HG03196 (cell line): Measurements from ENCODE around the gene CSE1L.
"Not testable (repeated sequence)": the region's sequence is repeated elsewhere in the genome, so short reads cannot be mapped to it uniquely, and the experiment has no call there.

ENCODE experiments used
- ATAC-seq: cut with Tn5 transposase; IDR thresholded peaks from one replicate; pipeline ENCODE4 v1.9.1; 2021; ENCODE audit not compliant: unreplicated experiment

CSE1L gene

GRCh38 chr20:49118307-49118706 lies 72.2 kb downstream of the CSE1L start:
- no peak for ATAC-seq

- no peak for ATAC-seq
Observed at GRCh38 chr20:49119988-49120387, 73.9 kb downstream of the CSE1L start.

GRCh38 chr20:49122920-49123319 lies 76.8 kb downstream of the CSE1L start:
- no peak for ATAC-seq

DNA sequence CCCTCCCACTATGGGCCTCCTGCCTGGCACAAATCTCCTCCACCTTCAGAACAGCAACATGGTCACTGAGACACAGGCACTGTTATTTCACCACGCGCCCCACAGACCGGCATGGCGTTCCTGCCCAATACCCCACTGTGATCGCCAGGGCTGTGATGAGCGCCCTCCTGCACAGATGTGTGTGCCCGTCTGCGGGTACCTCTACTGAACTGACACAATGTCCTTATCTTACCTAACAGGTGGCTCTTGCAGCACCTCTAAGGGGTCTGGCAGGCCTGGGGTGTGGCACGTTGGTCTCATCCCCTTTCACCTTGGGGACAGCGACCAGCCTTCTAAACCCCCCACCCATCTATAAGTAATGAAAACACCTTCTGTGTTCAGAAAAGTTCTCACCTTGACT lies 77.9 kb downstream of the CSE1L start:
- ATAC-seq, result no peak

DNA sequence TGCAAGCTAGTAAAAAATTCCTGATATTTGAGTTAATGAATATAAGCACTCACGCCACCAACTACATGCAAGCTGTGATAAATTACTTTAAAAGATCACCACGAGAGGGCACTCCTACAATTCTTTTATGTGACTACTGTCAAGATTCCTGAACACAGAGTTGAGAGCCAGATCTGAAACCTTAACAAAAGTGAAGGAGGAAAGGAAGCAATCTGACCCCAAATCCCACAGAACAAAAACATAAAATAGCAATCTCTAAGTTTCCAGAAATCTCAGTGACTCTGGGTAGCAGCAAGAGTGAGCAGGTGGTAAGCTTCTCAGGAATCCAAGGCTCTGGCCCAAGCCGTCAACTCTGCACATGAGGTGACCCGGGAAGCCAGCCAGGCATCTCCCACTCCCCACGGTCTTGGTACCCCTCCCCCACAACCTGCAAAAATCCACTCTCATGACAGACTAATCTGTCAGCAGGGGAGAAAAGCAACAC lies 86.9 kb downstream of the CSE1L start:
- ATAC-seq, result no peak

GRCh38 chr20:49133571-49133970 lies 87.5 kb downstream of the CSE1L start:
- ATAC-seq, result no peak

- ATAC-seq, result not testable (repeated sequence)
Observed at GRCh38 chr20:49134797-49135196, 88.7 kb downstream of the CSE1L start.

GRCh38 chr20:49136817-49137571 lies 90.9 kb downstream of the CSE1L start:
- no peak for ATAC-seq

GRCh38 chr20:49138431-49138830 lies 92.3 kb downstream of the CSE1L start:
- ATAC-seq, result no peak

DNA sequence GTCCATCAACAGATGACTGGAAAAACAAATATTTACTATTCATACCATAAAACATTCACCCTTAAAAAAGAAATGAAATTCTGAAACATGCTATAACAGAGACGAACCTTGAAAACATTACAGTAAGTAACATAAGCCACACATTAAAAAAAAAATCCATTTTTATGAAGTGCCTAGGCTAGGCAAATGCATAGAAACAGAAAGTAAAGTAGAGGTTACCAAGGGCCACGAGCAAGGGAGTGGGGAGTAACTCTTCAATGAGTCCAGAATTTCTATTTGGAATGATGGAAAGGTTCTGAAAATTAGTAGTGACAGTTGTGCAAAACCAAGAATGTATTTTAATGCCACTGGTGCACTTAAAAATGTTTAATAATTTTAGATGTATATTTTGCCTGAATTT lies 94.3 kb downstream of the CSE1L start:
- ATAC-seq, result no peak

DNA sequence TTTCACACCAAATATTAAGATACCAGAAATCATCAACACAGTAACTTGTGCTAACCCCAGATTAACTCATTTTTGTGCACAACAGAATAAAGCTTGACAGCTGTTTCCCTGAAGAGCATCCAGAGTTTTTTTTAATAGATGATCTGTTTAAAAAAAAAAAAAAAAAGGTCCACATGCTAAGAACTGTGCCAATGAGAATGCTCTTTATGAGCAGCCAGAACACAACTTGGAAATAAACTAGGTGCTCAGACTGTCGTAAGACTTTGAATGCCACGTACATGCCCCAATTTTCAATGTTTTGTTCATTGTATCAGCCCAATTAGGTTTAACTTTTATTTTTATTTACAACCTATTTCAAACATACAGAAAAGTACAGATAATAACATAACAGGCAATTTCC lies 94.7 kb downstream of the CSE1L start:
- no peak for ATAC-seq
